ENCODE measurements around the gene ZNF628. TPM values are rescaled to one million over a fixed set of nuclear protein-coding genes. Genes with fewer than 3 reads are reported as not detected.

Gene ZNF628
- total and polyA plus RNA-seq, 2 of the 8 experiments (the other 6 are each of a cell fraction or from before 2014, with no cell fraction given): 1.7 to 10.8 TPM

DNA sequence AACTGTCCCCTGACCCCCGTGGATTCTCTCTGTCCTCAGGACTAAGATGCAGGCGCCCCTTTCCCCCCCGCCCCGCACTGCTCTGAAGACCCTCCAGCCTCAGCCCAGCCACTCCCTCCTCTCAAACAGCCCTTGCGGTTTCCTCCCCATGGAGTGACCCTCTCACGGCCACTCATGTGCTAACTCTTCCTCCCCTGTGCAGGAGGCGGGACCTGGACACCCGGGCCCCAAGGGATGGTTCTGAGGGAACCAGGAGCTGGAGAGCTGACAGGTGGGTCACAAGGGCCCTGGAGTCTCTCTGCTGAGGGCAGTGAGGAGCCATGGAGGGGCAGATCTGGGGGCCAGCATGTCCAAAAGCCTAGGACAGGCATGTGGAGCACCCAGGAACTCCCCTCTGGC, 16.9 kb upstream of the ZNF628 start:
- H3K4me3 ChIP-seq (ENCODE audit: extremely low read depth in 1 of 4, insufficient read depth in 2 of 4, low read depth in 3 of 4, low read length in 4 of 4): no peak overlapping the region
- H4K20me1 ChIP-seq (replicated peaks in 1 of 2; ENCODE audit: control insufficient read depth in 1 of 2, insufficient read depth in 2 of 2, low read length in 2 of 2): peaks cover 2 to 6% of the 10 kb centered on the region in 2 experiments
- H2BK120ac ChIP-seq (replicated peaks; ENCODE audit: low read depth, low read length): no peak overlapping the region
- ChIA-PET CTCF (ENCODE audit: partially characterized antibody) (interaction anchor here (1.1 to 1.7 kb wide), 3 partner anchors 8 to 371 kb away, joined by 4 to 7 read pairs (median 7); no protein-coding TSS in a partner anchor), POLR2A (ENCODE audit: partially characterized antibody) (interaction anchor here (0.7 to 1.6 kb wide), 6 partner anchors 12 to 72 kb away, joined by 3 to 4 read pairs (median 4); partner anchors contain the start of genes SSC5D and ZNF628)
- H4K91ac ChIP-seq (replicated peaks; ENCODE audit: insufficient read length, low read length): no peak overlapping the region
- no peak overlapping the region for H3K56ac ChIP-seq (replicated peaks; ENCODE audit: insufficient read length, low read depth, low read length)
- H2BK5ac ChIP-seq (ENCODE audit: low read depth, low read length): no peak overlapping the region
- H3K4me1 ChIP-seq (replicated peaks in 1 of 4; ENCODE audit: control insufficient read depth in 3 of 4, insufficient read depth in 4 of 4, low read length in 3 of 4): peaks cover 0 to 20% (median 12%) of the 10 kb centered on the region in 4 experiments; a peak in 6 of 7 replicates
- no peak overlapping the region for H3K9ac ChIP-seq (replicated peaks in 1 of 4; ENCODE audit: extremely low read depth in 1 of 4, low read depth in 3 of 4, low read length in 3 of 4)
- no peak overlapping the region for H3K4ac ChIP-seq (replicated peaks; ENCODE audit: insufficient read length, low read depth, low read length)
- peak overlapping the region in 1 of 2 experiments; percentile 64; a peak in 1 of 4 replicates for H3K4me2 ChIP-seq (ENCODE audit: insufficient read depth in 1 of 2, low read depth in 2 of 2, low read length in 2 of 2)
- H4K5ac ChIP-seq (ENCODE audit: insufficient read length, low read depth, low read length): no peak overlapping the region
- peaks cover 1% of the 10 kb centered on the region; the same call in 1 of the 2 replicates for H3K23me2 ChIP-seq (ENCODE audit: low read depth, low read length)
- H3K18ac ChIP-seq (ENCODE audit: extremely low read depth, low read length): no peak overlapping the region
- H2BK20ac ChIP-seq (ENCODE audit: low read length): no peak overlapping the region
- H3K79me1 ChIP-seq (ENCODE audit: low read depth, low read length): peaks cover 13% of the 10 kb centered on the region
- no peak overlapping the region for H2BK15ac ChIP-seq (ENCODE audit: low read length)
- no peak overlapping the region for H2BK12ac ChIP-seq (ENCODE audit: low read depth, low read length)
- peaks cover 0 to 13% of the 10 kb centered on the region in 2 experiments; a peak in 2 of 4 replicates for H3K79me2 ChIP-seq (ENCODE audit: control insufficient read depth in 1 of 2, insufficient read depth in 2 of 2, low read length in 2 of 2)
- DNase-seq (ENCODE audit: low read depth in 1 of 2, low spot score in 2 of 2) (no peak), FAIRE-seq (no peak)
- no peak overlapping the region for H3K23ac ChIP-seq (ENCODE audit: insufficient read length)
- H3K27ac ChIP-seq (ENCODE audit: low read depth, low read length): no peak overlapping the region
- TF ChIP-seq ASH2L (IDR thresholded peaks at IDR 0.05; ENCODE audit: low read length) (no peak), CBX5 (IDR thresholded peaks at IDR 0.05; ENCODE audit: low read depth, low read length) (no peak), BCL11A (IDR thresholded peaks at IDR 0.05; ENCODE audit: low read depth in 2 of 2, low read length in 2 of 2) (no peak)
- no peak overlapping the region for H2AK5ac ChIP-seq (ENCODE audit: low read depth, low read length)
- peaks cover 0 to 5% (median 0%) of the 10 kb centered on the region in 4 experiments; a peak in 2 of 8 replicates for H3K36me3 ChIP-seq (ENCODE audit: control insufficient read depth in 2 of 4, insufficient read depth in 4 of 4, low read length in 3 of 4)
- H4K8ac ChIP-seq (ENCODE audit: extremely low read depth, insufficient read depth, low read length): no peak overlapping the region; the same call in 1 of the 2 replicates
- no peak overlapping the region for H2AFZ ChIP-seq (ENCODE audit: low read length)
- no peak overlapping the region for H3K14ac ChIP-seq (ENCODE audit: insufficient read length)
- no peaks in the 10 kb centered on the region for H3K27me3 ChIP-seq (replicated peaks in 1 of 4; ENCODE audit: control insufficient read depth in 3 of 4, extremely low read depth in 1 of 4, insufficient read depth in 3 of 4, low read length in 3 of 4)
- no peaks in the 10 kb centered on the region for H3K9me3 ChIP-seq (ENCODE audit: insufficient read depth in 2 of 2, low read depth in 1 of 2, low read length in 1 of 2)
- WGBS, 2 experiments (ENCODE audit: extremely low coverage in 1 of 2, insufficient coverage in 1 of 2, insufficient read length in 1 of 2, insufficient replicate concordance in 2 of 2, low coverage in 1 of 2, low lambda C conversion rate in 2 of 2, missing lambda C conversion rate in 1 of 2): 78% methylated on average over 7 of the region's 8 CpGs; no CpG with 5 or more reads in 1 of the 2 experiments
